A673 (cell line): ENCODE results near the gene NPW.

ENCODE experiments used
- EZH2 ChIP-seq: fragments of 200-600 bp; sonication (generic); IDR thresholded peaks from 2 replicates; pipeline ENCODE4 v1.6.1; 2017; ENCODE audit warnings: borderline replicate concordance, low read depth, mild to moderate bottlenecking, mixed read lengths, antibody characterized with exemption, low read length; ENCODE audit not compliant: poor library complexity, severe bottlenecking
- TF ChIP-seq, protein P1 (sequence below): fragments of 300-800, 200-600 bp; sonication (generic); conservative IDR thresholded peaks from 2 replicates; pipeline ENCODE4 v1.5.1; 2017; ENCODE audit warnings: low read depth, mild to moderate bottlenecking, antibody characterized with exemption, low read length, moderate library complexity, mixed read lengths

DNA sequence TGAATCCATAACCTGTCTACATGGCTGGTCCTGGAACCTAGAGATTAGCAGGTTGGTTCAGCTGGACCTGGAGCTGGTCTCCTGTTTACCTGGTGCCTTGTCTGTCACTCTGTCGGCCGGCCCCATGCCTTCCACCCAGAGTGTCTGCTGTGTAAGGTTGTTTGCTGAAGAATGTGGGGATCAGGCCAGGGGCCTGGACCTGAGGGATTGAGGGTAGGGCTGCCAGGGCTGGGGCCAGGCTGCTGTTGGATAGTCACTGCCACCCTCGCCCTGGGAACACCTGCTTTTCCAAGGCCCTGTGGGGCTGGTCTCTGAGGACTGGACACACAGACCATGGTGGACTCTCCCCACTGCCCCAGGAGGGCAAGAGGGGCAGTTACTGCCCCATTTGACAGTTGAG, 8.6 kb downstream of the NPW start:
- TF ChIP-seq, protein P1, sequence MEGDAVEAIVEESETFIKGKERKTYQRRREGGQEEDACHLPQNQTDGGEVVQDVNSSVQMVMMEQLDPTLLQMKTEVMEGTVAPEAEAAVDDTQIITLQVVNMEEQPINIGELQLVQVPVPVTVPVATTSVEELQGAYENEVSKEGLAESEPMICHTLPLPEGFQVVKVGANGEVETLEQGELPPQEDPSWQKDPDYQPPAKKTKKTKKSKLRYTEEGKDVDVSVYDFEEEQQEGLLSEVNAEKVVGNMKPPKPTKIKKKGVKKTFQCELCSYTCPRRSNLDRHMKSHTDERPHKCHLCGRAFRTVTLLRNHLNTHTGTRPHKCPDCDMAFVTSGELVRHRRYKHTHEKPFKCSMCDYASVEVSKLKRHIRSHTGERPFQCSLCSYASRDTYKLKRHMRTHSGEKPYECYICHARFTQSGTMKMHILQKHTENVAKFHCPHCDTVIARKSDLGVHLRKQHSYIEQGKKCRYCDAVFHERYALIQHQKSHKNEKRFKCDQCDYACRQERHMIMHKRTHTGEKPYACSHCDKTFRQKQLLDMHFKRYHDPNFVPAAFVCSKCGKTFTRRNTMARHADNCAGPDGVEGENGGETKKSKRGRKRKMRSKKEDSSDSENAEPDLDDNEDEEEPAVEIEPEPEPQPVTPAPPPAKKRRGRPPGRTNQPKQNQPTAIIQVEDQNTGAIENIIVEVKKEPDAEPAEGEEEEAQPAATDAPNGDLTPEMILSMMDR, result no peak
- no peak for TF ChIP-seq EZH2
